Midbrain (tissue), 1 donor: Measurements from ENCODE around the gene SERPINA3.
"Not testable (repeated sequence)": the region's sequence is repeated elsewhere in the genome, so short reads cannot be mapped to it uniquely, and the experiment has no call there.

Experiments
- DNase-seq: peaks from one replicate; lab custom pipeline; 2025; lab: John Stamatoyannopoulos, UW

Gene SERPINA3

GRCh38 chr14:94612174-94612573, at the start of gene SERPINA3:
Gene SERPINA3, plus strand, starts transcription at chr14:94612391. Its CDS starts 2,051 bp downstream, at chr14:94614442.
- no peak for DNase-seq

GRCh38 chr14:94562941-94563883, 49.0 kb upstream of the SERPINA3 start:
- DNase-seq, result no peak

DNA sequence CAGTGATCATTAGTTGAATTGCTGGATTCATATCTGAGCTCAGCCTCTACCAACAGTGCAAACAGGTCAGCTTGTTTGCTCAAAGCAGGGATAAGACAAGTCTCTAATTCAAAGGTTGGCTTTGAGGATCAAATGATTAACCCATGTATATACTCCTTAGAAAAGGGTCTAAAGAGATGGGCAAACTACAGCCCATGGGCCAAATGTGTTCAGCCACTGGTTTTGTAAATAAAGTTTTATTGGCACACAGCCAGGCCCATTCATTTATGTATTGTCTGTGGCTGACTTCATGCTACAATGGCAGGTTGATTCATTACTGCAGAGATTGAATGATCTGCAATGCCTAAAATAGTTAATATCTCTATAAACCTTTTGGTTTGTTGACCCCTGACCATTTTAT, 47.8 kb upstream of the SERPINA3 start:
- no peak for DNase-seq

DNA sequence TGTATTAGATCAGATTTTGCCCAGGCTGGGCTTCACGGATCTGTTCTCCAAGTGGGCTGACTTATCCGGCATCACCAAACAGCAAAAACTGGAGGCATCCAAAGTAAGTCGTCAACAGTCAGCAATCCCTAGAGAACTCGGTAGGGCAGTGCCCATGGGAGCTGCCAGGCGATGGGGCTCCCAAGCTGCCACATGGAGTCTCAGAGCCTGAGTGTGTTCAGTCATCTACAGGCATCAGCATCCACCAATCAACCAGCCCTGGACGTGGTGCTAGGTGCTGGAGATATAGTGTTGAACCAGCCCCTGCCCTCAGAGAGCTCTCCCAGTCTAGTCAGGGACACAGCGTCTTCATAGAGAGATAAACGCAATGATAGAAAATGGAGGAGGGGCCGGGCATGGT, 44.0 kb upstream of the SERPINA3 start:
- no peak for DNase-seq

GRCh38 chr14:94569381-94570001, 42.7 kb upstream of the SERPINA3 start:
- no peak for DNase-seq

GRCh38 chr14:94570002-94570400, 42.2 kb upstream of the SERPINA3 start:
- DNase-seq, result no peak

- no peak for DNase-seq
These were observed 41.8 kb upstream of the SERPINA3 start for GRCh38 chr14:94570440-94570839.

DNA sequence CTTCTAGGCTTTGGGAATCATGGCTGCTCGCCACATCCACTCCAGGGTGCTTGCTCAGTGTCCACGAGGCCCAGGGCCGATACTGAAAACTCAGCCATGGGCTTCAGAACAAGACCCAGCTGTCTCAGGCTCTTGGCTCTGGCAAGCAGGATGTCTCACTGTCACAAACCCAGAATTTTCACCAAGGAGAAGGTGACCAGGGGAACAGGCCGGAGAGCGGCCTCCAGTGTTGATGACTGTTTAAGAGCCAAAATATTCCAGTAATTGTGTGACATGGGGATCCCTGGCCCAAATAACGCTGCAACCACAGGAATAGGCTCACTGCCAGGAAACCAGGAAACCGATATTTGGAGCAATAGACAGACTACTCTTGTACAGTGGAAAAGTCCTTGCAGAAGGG, 40.8 kb upstream of the SERPINA3 start:
- DNase-seq, result no peak

DNA sequence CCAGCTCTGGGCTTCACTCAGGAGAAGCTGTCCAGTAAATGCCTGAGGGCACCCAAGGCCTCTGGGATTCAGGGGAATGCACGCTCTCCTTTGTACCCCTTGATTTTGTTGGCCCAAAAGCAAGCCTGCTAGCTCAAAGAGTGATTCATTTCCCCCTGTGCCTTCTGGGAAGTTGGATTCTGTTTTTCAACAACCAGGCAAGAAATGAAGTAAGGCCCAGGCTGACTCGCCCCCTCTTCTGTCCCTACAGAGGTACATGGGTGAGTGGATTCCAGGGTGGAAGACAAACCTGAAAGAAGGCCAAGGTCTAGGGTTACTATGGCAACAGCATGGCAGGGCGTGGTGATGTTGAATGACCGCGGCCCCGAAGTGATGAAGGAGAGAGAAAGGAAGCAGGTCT, 40.2 kb upstream of the SERPINA3 start:
- peak; percentile 17 for DNase-seq

- DNase-seq, result no peak
These were observed 39.4 kb upstream of the SERPINA3 start for GRCh38 chr14:94572637-94573303.

DNA sequence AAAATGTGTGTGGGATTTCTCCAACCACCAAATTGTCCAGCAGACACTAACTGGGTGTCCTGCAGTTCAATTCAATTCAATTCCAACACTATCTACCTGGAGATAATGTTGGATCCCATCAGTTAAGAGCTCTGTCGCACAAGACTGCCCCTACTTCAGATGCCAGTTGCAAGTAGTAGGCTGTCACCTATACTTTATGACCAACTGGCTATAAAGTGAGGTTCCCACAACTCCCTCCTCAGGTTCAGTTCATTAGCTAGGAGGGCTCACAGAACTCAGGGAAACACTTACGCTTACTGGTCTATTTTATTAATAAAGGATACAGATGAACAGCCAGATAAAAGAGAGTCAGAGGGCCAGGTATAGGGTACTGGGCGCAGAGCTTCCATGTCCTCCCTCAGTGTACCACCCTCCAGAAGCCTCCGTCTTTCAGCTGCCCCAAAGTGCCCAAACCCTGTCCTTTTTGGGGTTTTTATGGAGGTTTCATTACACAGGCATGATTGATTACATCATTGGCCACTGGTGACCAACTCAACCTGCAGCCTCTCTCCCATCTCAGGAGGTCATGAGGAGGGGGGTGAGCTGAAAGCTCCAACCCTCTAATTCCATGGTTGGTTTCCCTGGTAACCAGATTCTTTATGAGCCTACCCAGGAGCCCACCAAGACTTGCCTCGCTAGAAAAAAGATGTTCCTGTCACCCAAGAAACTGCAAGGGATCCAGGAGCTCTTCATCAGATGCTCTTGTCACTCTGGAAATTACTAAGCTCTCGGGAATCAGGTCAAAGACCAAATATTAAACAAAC, 38.5 kb upstream of the SERPINA3 start:
- DNase-seq, result no peak

GRCh38 chr14:94574336-94574735, 37.9 kb upstream of the SERPINA3 start:
- no peak for DNase-seq

DNA sequence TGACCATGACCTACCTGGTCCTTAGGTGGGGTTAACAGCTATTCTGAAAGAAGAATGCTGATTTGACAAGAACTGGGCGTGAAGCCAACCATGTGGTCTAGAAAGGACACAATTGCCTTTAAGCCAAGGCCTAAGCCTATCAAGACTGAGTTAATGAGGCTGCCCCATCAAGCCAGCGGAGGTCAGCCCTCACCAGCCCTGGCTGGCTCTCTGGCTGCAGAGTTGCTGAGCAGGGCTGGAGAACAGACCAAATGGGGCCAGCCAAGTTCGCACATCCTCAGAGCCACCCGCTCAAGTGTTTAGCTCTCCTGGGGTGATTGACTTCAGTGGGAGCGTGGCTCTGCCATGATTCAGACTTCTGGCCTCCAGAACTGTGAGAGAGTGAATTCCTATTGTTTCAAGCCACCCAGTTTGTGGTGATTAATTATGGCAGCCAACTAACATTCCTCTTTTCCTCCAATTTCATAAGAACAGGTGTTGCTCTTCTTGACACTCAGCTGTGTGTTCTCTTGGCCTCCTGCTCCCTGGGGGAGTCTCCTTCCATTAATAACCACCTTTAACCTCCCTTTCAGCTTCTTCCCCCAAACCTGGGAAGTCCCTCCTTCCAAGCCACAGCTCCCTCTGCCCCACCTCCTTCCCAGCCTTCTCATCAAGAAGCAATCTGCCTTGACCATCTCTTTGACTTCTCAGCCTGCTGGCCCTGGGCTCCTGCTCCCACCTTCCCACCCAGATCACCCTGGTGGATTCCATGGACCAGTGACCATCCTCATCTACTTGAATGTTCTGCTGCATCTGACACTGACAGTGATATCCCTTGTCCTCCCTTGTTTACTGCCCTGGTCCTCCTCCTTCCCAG, 36.2 kb upstream of the SERPINA3 start:
- no peak for DNase-seq

DNA sequence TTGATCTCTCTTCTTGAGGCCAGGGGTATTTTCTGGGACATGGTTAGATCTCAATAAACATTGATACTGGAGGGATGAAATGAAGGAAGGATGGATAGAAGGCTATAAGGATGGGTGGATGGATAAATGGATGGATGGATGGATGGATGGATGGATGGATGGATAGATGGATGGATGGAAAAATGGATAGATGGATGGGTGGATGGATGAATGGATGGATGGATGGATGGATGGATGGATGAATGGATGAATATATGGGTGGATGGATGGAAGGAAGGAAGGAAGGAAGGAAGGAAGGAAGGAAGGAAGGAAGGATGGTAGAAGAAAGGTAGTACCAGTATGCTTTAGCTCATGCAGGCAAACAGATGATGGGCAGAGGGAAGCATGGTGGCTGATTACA, 34.7 kb upstream of the SERPINA3 start:
- DNase-seq, result not testable (repeated sequence)

DNA sequence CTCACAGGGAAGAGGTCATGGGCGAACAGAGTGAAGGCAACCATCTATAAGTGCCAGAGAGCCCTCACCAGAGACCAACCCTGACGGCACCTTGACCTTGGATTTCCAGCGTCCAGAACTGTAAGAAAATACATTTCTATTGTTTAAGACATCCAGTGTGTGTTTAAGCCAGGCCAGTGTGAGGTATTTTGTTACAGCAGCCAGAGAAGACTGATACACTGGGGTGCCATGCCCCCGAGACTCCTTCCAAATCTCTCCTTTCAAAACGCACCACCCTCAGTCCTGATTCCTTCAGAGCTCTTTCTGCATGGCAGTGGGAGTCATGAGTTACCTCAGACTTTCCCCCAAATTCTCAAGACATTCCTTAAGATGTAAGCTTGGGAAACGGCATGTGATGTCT, 33.5 kb upstream of the SERPINA3 start:
- DNase-seq, result no peak

DNA sequence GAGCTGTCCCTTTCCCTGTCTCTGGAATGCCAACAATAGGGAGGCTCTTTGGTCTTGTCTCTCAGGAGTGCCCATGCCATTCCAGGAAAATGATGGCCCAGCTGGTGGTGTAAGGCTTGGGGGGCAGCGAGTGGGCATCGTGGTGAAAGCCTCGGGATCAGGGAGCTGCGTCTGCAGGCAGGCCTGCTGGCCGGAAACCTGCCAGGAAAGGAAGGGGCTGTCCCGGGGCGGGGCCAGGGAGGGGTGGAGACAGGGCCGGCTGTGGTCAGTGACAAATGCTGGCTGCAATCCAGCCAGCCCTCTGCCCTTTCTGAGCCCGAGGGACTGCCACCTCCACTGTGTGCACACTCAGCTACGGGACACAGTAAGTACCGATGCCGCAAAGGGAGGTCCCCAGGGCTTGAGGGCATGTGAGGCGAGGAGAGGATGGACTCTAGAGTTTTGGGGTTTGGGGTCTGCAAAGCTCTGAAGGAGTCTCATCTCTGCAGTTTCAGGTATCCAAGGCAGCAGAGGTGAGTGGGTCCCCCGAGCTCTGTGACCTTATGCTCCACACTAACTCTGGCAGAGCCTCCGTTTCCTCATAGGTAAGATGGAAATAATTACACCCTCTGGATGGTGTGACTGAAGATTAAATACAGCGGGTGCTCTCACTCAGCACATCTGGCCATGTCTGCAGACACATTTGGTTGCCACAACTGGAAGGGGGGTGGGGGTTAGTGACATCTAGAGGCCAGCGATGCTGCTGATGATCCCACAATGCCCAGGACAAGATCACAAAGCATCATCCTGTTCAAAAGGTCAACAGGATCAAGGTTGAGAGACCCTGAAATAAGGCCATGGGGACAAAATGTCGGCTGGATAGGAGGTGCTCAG, 30.8 kb upstream of the SERPINA3 start, which contains the start of gene SERPINA5:
TSS of gene SERPINA5 (plus strand) at position 300 of the 873 bp plus-strand sequence. CDS start 5,937 bp downstream, outside the sequence.
- no peak for DNase-seq

GRCh38 chr14:94582199-94582750, 29.9 kb upstream of the SERPINA3 start:
- no peak for DNase-seq

DNA sequence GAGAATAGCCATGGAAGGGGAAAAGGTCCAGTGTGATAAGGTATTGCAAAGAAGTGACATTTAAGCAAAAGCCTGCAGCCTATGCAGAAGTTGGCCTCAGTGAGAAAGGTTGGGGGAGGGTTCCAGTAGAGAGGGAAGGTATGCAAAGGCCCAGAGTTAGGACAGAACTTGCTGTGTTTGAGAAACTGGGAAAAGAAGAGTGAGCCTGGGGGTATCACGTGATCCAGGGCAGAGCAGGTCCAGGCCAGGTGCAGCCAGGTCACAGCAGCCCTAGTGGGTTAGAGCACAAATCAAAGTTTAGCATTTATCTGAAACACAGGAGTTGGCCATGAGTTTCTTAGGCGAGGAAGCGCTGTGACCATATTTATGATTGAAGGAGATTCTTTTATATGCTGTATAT, 29.3 kb upstream of the SERPINA3 start:
- DNase-seq, result no peak

GRCh38 chr14:94583557-94583956, 28.6 kb upstream of the SERPINA3 start:
- no peak for DNase-seq
